HS-27A (cell line): ENCODE measurements around the gene PDZD2.
"Not testable (repeated sequence)": the region's sequence is repeated elsewhere in the genome, so short reads cannot be mapped to it uniquely, and the experiment has no call there.

Experiments used
- DNase-seq: peaks from one replicate; pipeline ENCODE4 v3.0.0-alpha.2; 2012; ENCODE audit warnings: low read depth, missing footprints

Gene PDZD2

GRCh38 chr5:32008746-32009145, 369.8 kb downstream of the PDZD2 start:
- DNase-seq, result no peak

DNA sequence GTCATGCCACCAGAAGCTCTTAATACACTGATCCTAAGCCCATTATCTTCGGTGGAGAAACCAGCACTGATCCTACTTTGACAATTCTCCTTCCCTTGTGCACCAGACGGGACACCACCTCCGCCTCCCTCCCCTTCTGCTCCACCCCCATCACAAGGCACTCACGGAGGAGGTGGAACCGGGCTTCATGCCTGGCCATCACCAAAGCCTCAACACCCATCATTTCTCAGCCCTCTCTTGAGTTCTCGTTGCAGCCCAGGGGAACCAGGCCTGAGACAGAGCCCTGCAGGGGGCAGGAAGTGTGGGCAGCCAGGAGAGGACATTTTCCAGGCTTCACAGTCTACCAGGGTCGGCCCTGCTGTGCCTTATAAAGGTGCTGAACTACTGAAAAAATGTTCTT, 374.7 kb downstream of the PDZD2 start:
- DNase-seq, result no peak

GRCh38 chr5:32014096-32014745, 375.3 kb downstream of the PDZD2 start:
- no peak for DNase-seq

GRCh38 chr5:32015262-32015661, 376.3 kb downstream of the PDZD2 start:
- not testable (repeated sequence) for DNase-seq

DNA sequence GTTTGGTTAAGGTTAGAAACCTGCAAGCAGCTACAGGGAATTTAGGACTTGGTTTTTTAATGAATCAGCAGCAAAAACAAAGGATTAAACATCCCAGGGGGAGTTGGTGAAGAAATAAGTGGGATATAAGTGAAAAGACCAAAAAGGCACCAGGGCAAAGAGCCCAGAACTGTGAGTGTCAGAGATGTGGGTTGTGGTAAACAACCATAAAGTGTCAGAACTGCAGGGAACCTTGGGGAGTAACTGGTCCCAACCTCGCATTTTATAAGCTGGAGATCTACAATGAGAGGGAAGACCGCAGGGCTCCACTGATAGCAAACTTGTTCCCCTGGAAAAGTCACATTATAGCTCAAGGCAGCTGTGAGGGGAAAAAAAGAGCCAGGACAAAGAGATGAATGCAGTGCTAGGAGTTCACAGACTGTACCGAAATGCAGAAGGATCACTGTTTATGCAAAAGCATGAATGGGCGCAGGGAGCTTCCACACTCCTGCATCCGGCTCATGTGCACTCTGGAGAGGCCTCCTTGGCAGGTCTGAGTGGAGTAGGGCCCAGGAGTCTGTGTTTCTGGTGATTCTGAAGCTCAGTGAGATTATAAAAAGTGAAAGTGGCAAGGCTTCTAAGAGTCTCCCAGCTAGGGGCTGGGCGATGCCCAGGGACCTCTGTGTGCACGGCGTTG, 378.9 kb downstream of the PDZD2 start:
- no peak for DNase-seq

DNA sequence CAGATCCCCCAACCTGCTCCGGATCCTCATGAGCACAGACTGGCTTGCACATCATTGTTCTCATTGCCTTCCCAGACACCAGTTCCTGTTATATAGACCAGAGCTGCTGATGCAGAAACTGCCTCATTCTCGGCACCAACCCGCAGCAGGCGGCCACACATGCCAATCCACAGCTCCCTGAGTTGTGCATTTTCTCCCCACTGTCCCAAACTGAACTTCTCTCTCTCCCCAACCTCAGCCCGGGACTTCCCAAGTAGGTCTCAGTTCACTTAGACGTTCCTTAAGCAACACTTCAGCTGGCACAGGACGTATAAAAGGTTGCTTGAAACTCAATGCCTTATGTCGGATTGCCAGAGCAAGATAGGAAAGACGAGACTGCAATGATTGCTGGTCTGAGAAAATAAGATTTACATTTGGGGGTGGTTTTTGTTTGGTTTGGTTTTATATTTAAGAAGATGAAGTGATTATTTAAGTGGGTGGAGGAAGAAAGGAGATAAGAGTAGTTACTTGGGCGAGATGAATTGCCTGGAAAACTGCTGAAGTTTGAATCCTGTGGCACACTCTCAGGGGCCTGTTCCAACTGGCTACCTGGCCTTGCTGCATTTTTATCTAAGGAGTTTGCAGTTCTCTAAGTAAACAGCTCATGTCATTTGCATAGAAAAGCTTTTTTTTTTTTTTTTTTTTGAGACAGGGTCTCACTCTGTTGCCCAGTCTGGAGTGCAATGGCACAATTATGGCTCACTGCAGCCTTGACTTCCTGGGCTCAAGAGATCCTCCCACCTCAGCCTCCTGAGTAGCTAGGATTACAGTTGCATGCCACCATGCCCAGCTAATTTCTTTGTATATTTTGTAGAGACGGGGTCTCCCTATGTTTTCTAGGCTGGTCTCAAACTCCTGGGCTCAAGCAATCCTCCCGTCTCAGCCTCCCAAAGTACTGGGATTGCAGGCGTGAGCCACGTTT, 379.8 kb downstream of the PDZD2 start:
- no peak for DNase-seq

GRCh38 chr5:32020271-32020670, 381.3 kb downstream of the PDZD2 start:
- no peak for DNase-seq

DNA sequence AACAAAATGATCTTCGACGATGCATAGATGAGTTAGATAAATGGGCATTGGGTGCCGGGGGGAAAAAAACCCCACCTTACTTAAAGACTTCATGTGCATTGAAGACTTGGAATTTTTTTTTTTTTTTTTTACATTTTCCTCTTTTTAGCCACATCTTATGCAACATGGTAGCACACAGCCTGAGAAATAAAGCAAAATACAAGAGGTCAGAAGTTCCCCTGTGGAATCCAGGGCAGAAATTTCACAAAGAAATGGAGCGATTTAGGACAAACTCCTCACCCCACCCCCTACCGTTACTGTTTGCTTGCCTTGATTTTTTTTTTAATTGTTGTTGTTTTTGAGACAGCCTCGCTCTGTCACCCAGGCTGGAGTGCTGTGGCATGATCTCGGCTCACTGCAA, 382.0 kb downstream of the PDZD2 start:
- no peak for DNase-seq

DNA sequence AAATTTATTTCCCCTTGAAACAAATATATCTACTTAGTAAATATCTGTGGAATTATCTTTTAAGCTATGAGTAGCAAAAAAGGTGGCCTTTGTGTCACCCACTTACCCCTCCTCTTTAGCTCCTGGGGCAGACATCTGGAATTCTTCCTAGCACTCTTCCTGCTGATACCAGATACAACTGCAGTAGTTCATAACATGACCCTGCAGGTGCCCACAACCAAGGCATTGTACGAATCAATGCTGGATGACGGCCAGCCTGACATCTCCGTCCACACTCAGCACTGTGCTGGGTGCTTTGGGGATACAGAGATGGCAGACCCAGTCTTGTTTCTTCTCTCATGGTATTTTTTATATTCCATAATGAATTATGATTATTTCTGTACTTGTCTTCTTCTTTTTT, 382.8 kb downstream of the PDZD2 start:
- no peak for DNase-seq

GRCh38 chr5:32022638-32023037, 383.7 kb downstream of the PDZD2 start:
- no peak for DNase-seq

DNA sequence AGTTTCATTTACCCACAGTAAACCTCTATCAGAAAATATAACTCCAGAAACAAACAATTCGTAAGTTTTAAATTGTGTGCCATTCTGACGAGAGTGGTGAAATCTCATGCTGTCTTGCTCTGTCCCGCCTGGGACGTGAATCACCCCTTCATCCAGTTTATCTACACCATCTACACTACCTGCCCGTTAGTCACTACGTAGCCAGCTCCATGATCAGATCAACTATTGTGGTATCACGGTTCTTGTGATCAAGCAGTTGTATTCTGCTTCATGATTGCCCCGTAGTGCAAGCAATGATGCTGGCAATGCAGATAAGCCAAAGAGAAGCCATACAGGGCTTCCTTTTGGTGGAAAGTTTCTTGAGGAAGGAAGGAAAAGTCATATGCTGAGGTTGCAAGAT, 384.9 kb downstream of the PDZD2 start:
- no peak for DNase-seq

DNA sequence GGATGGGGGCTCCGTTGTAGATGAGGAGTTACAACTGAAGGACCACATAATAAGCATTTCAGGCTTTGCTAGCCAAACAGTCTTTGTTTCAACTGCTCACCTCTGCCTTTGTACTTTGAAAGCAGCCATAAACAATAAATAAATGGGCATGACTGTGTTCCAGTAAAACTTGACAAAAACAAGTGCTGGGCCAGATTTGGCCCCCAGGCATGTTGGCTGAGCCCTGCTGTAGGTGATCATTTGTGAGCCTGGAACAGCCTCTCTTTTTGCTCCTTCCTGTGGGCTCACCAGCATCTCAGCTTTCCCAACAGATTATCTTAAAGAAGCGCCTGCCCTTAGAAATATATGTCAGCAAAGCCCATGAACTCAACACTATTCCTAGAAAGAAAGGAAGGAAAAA, 385.8 kb downstream of the PDZD2 start:
- DNase-seq, result no peak

- no peak for DNase-seq
These were observed 388.3 kb downstream of the PDZD2 start for GRCh38 chr5:32027093-32027716.

DNA sequence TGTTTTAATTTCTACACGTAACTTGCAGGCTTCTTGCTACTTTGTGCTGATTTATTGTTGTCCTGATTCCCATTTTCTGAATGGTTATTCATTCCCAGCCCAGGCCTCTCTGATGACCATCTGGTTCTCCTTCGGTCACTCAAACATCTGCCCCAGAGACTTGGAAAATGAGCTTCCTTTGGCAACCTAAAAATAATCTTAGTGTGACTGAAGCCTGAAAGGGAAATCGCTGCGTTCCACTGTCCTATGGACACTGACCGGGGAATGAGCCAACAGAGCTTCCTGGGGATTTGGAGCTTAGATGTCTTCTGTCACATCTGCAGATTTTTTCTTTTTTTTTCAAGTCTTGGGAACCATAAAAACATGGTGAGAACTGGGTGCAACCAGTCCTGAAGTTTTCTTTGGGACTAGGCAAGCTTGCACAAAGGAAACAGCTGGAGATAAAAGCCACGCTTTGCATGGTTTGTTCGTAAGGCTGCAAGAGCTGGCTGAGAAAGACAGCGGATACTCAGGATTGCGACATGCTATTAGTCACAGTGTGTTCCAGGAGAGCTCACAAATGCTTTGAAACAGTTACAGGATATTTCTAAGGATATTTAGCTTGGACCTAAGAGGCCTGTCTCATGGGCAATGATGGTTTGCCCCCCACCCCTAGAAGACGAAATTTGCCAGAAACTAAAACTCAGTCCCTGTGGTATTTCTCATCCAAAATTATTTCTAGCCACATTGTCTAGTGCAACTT, 389.0 kb downstream of the PDZD2 start:
- peak; percentile 90 for DNase-seq

GRCh38 chr5:32029261-32029660, 390.3 kb downstream of the PDZD2 start:
- DNase-seq, result no peak

DNA sequence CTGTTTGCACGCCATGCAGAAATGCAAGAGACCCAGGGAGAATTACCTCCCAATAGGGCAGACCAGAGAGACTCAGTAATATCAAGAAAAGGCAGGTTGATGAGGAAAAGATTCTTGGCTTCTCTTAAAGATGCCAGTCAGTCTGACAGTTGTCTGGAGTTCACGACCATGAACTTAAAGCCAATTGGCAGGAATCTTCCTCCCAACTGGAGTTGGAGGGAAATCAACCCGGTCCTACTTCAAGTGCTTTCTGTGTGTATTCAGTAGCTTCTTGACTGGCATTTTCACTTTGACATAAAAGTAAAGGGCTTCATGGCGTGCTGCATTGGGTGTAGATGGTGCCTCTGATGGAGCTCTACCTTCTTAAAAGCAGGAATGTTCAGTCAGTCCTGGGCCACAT, 390.9 kb downstream of the PDZD2 start:
- no peak for DNase-seq

GRCh38 chr5:32030222-32030621, 391.3 kb downstream of the PDZD2 start:
- no peak for DNase-seq

- DNase-seq, result no peak
These were observed 391.8 kb downstream of the PDZD2 start for GRCh38 chr5:32030686-32031085.

- no peak for DNase-seq
These were observed 392.2 kb downstream of the PDZD2 start for GRCh38 chr5:32031089-32031488.

DNA sequence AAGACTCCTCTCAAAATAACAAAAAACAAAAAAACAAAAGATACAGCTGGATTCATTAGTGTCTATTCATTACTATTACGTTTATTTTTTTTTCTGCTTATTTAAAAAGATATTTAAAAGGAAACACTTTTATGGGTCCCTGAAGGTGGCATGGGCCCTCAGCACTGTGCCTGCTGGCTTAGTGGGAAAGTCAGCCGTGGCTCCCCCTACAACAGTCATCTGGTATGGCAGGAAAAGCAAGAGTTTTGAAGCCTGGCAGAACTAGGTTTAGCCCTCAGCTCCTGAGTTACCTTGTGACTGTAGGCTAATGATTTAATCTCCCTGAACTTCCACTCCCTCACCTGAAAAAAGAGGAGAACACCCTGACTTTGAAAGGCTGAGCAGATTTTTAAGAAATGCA, 399.6 kb downstream of the PDZD2 start:
- no peak for DNase-seq

DNA sequence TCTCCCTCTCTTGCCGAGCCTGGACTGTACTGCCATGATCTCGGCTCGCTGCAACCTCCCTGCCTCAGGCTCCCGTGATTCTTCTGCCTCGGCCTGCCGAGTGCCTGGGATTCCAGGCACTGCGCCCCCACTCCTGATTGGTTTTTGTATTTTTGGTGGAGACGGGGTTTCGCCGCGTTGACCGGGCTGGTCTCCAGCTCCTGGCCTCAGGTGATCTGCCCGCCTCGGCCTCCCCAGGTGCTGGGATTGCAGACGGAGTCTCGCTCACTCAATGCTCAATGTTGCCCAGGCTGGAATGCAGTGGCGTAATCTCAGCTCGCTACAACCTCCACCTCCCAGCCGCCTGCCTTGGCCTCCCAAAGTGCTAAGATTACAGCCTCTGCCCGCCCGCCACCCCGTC, 400.2 kb downstream of the PDZD2 start:
- DNase-seq, result not testable (repeated sequence)

- DNase-seq, result not testable (repeated sequence)
These were observed 400.7 kb downstream of the PDZD2 start for GRCh38 chr5:32039601-32040000.
